Skin epidermis (tissue), 12 donors: ENCODE measurements around the gene DNAJB2.

Experiments
- H3K27ac ChIP-seq, 21 experiments: fragments of 200-600 bp; sonication (generic) in 11 of 21; one replicate each; pipeline ENCODE4 v1.5.0; 2020; ENCODE audit warnings: mild to moderate bottlenecking in 3 of 21, inconsistent platforms in 2 of 21, moderate library complexity in 2 of 21
- H3K4me3 ChIP-seq, 7 experiments: fragments of 200-600 bp; sonication (generic) in 2 of 7; one replicate each; pipeline ENCODE4 v1.5.0; 2020; ENCODE audit warnings: inconsistent platforms in 2 of 7, mild to moderate bottlenecking in 2 of 7, moderate library complexity in 1 of 7

The DNAJB2 gene

DNA sequence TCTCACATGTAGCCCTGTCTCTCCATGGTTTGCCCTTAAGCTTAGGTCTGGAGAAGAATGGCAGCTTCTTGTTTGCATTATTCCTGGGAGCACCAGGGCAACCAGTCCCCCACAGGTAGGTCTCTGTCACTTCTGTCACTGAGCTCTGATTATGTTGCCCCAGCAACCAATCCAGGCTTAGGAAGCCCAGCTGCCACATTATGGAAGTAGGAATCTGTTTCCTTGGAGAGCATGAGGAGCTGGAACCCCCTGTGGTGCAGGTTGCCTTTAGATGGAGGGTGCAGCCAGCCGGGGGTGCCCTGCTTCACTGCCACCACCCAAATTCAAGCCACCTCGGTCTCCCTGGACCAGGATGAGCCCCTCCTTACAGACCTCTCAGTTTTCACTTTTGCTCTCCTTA lies 48.6 kb downstream of the DNAJB2 start:
- H3K27ac ChIP-seq: no peak overlapping the region
- H3K4me3 ChIP-seq: no peak overlapping the region

GRCh38 chr2:219331560-219332213 lies 52.5 kb downstream of the DNAJB2 start:
- Histone ChIP-seq H3K27ac (no peak overlapping the region), H3K4me3 (no peak overlapping the region)

DNA sequence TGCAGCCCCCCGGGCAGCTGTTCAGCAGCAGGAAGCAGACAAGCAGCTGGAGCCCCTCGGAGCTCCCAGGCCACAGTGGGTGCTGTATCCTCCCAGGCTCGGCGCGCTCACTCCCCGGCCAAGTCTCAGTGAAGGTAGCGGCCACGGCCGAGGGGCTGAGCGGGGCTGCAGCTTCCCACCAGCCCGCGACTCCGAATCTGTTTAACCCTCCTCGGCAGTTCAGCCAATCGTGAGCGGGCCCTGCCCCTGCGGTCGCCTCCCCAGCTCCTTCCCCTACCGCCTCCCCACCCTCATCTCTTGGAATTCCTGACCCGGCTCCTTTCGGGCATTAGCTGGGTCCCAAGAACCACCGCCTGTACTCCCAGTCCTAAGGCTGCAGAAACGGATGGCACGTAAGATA lies 53.4 kb downstream of the DNAJB2 start, which contains the start of gene RESP18:
Gene RESP18 (minus strand): TSS at position 203 of the 400 bp plus-strand sequence.
- Histone ChIP-seq H3K4me3 (no peak within 1 kb of the TSS), H3K27ac (no peak within 1 kb of the TSS)

GRCh38 chr2:219334076-219334475 lies 54.9 kb downstream of the DNAJB2 start:
- H3K4me3 ChIP-seq: no peak overlapping the region
- no peak overlapping the region for H3K27ac ChIP-seq

DNA sequence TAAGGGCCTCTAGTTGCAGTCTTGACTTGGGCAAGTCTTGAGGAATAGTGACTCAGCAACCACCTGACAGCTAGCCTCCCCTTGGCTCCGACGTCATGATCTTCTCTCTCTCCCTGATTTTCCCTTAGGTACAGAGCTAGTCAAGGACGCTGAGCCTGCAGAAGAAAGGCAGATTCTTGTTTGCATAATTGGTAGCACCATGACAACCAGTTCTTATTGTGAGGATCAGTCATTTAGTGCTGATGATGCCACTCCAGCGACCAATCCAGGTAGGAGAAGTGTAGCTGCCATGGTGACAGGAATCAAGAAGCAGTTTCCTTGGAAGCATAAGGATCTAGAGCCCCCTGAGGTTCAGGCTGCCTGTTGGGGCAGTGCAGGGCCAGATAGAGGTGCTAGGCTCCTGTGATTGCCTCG lies 56.2 kb downstream of the DNAJB2 start:
- Histone ChIP-seq H3K4me3 (no peak overlapping the region), H3K27ac (no peak overlapping the region)
